HG03066 (cell line): ENCODE data around the gene ABI3BP.

ENCODE experiments used
- ATAC-seq: cut with Tn5 transposase; IDR thresholded peaks from one replicate; pipeline ENCODE4 v1.9.1; 2021; ENCODE audit warnings: low read depth; ENCODE audit not compliant: unreplicated experiment

ABI3BP gene

GRCh38 chr3:100745617-100746016 is 247.6 kb downstream of the ABI3BP start:
- no peak for ATAC-seq

DNA sequence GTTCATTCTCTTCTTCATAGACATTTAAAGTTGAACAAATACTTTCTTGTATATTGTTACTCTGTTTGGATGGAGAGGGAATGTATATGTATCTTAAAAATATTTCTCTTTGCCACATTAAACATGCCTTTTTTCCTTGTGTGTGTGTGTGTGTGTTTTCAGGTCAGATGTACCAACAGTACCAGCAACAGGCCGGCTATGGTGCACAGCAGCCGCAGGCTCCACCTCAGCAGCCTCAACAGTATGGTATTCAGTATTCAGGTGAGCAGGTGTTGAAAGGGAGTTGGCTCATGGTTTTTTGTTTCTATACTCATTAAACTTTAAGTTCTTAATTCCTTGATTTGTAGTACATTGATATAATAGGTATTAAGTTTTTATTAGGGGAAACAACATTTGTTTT is 248.6 kb downstream of the ABI3BP start:
- ATAC-seq, result no peak

GRCh38 chr3:100743535-100743934 is 249.7 kb downstream of the ABI3BP start:
- no peak for ATAC-seq

- ATAC-seq, result no peak
Measured at GRCh38 chr3:100740207-100740606, 253.0 kb downstream of the ABI3BP start.

GRCh38 chr3:100737334-100737733 is 255.9 kb downstream of the ABI3BP start:
- ATAC-seq, result no peak

DNA sequence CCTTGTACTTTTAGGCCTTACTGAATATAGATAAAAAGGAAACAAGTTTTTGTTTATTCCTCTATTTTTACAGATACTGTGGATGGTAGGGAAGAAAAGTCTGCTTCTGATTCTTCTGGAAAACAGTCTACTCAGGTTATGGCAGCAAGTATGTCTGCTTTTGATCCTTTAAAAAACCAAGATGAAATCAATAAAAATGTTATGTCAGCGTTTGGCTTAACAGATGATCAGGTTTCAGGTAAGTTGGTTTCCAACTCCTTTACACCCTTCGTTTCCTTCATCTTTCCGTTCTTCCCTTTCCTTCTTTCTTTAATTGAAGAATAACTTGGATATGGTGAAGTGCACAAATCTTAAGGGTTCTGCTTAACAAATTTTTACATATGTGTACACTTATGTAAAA is 260.8 kb downstream of the ABI3BP start:
- ATAC-seq, result no peak

DNA sequence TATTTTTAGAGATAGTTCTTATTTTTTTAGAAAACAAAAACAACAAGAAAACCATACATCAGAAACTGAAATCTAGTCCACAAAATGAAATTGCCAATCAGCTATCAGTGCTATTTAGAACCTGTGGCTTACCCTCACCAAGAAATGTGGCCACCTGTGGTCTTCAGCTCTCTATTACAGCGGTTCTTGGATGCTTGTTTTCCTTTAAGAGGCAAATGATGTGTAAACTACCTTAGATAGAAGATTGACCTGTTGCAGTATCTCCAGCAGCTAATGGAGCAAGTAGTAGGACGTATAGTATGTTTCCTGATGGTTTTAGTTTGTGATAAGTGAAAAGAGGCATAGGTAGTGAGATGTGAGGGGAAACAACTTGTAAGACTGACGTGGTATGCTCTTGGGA is 262.7 kb downstream of the ABI3BP start:
- no peak for ATAC-seq

DNA sequence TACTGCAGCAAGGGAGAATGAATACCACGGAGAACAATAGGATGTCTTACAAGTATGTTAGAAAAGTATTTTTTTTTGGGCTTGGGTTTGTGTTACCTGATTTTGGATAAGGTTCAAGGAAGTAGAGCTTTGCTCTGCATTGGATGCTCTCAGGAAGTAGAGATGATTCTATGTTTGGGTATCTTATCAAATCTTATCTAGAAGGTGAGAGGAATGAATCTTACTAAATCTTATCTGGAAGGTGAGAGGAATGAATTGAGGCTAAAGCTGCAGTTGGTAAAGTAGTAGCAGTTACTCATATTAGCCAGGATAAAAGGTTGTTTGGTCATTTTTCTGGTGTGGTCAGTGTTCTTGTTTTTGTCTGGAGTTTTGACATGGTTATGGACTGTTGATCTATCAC is 266.5 kb downstream of the ABI3BP start:
- no peak for ATAC-seq

DNA sequence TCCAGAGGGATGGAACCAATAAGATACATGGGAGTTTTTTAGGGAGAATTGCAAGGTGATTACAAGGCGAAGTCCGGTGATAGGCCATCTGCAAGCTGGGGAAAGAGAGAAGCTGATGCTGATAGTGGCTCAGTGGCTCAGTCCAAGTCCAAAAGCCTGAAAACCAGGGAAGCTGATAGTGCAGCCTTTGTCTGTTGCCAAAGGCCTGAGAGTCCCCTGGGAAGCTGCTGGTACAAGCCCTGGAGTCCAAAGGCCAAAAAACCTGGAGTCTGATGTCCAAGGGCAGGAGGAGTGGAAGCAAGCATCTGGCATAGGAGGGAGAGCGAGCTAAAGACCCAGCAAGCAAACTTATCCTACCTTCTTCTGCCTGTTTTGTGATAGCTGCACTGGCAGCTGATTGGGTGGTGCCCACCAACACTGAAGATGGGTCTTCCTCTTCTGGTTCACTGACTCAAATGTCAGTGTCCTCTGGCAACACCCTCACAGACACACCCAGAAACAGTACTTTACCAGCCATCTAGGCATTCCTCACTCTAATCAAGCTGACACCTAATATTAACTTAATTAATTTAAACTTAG is 267.2 kb downstream of the ABI3BP start:
- ATAC-seq, result no peak

GRCh38 chr3:100720426-100720825 is 272.8 kb downstream of the ABI3BP start:
- no peak for ATAC-seq

DNA sequence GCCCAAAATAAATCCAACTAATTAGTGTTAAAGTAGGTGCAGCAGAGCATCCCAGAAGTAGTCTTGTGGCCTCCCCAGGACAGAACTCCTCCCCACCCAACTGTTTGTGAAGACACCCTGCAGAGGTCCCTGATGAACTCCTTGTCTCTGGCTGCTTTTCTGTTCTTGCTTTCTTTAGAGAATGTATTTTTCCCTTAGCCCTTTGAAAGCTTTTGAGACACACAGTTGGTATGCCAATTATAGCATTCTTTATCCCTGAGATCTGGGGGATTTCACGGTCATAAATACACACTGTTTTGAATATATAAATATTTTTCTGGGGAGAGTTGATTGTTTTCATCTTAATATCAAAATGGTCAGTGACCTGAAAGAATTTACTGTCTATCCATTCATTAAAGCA is 274.1 kb downstream of the ABI3BP start:
- no peak for ATAC-seq

DNA sequence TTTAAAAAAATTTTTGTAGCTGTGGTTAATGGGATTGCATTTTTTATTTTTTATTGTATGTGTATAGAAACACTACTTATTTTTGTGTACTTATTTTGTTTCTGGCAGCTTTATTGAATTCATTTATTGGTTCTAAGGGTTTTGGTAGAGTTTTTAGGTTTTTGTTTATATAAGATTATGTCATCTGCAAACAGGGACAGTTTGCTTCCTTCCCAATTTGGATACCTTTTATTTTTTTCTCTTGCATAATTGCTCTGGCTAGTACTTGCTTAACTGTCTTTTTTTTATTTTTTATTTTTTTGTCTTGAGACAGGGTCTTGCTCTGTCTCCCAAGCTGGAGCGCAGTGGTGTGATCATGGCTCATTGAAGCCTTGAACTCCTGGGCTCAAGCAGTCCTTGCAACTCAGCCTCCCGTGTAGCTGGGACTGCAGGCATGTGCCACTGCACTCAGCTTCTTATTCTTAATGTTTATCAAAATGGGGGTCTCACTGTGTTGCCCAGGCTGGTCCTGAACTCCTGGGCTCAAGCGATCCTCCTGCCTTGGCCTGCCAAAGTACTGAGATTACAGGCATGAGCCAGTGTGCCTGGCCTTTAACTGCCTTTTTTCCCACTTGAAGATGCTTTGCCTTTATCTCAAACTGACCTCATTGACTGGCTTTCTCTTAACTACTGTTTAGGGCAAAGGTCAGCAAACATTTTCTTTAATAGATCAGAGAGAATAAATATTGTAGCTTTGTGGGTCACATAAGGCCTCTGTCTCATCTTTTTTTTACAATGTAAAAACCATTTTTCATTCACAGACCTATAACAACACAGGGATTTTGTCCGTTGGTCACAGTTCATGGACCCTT is 275.4 kb downstream of the ABI3BP start:
- ATAC-seq, result no peak

DNA sequence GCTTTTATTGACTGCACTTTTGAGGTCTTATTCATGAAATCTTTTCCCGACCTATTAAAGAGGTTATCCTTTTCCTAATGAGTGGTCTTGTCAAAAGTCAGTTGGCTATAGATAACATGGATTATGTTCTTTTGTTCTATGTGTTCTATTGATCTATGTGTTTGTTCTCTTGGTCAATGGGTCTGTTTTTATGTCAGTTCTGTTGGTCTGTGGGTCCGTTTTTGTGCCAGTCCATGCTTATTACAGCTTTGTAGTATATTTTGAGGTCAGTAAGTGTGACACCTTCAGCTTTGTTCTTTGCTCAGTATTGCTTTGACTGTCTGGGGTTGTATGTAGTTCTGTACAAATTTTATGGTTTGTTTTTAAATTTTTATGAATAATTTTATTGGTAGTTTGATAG is 276.2 kb downstream of the ABI3BP start:
- no peak for ATAC-seq

GRCh38 chr3:100715176-100715575 is 278.0 kb downstream of the ABI3BP start:
- ATAC-seq, result no peak

DNA sequence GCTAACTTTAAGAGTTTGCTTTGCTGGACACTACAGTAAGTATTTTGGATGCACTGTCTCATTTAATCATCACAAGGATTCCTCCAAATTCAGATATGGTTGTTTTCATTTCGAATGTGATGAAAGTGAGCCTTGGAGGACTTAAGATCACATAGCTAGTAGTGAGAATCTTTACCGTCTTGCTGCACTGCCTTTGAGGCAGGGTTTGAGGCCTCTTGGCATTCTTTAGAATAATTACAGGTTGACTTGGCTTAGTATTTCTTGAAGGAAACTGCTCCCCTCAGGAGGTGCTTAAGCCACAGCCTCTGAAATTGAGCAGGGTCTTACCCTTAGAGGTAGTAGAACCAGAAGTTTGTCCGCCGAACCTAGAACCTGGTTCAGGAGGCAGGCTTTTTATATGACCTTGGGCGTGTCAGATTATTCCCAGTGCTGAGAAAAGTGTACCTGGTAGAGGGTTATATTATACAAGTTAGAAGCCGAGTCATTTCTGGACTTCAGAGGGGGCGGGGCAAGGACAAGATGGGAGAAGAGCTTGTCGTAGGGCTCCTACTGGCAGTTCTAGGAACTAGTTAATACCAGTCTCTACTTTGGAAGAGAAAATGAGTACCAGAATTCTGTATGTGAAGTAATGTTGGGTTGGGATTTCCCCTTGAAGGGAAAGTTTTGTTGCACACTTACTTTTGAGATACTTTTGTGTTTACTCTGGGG is 282.8 kb downstream of the ABI3BP start:
- peak; percentile 36 for ATAC-seq

GRCh38 chr3:100709842-100710260 is 283.4 kb downstream of the ABI3BP start:
- ATAC-seq, result no peak

DNA sequence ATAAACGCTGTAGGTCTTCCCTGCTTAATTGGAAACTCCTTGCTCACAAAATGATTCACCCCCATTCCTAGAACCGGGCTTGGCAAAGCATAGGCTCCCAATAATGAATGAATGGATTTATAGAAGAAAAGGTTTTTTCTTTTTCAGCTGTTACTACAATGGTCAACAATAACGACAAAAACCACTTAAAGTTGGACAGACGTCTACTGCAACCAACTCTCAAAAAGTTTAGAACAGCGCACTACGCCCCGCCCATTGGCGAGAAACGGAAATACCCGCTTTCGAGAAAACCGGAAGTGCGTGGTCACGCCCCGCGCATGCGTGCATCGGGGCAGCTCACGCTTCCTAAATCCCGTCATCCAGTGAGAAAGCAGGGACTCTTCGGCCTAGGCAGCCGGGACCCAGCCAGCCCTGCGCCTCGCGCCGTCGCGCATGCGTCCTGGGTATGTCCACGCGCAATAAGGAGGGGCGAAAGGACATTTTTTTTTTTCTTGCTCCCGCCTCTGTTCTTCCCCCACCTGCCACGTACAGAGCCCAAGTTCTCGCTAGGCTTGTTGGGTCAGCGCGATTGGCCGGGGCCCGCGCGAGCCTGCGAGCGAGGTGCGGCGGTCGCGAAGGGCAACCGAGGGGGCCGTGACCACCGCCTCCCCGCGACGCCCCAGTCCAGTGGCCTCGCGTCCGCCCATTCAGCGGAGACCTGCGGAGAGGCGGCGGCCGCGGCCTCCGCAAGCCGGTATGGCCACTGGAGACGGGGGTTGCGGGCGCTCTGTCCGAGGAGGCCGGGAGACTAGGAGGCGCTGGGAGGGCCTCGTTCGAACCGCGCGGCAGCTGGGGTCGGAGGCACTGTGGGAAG is 284.0 kb downstream of the ABI3BP start, which contains the start of gene TFG:
TFG (plus strand) TSS at position 506 of the 853 bp plus-strand sequence. CDS start 4,192 bp downstream, outside the sequence.
- peak; percentile 92 for ATAC-seq

DNA sequence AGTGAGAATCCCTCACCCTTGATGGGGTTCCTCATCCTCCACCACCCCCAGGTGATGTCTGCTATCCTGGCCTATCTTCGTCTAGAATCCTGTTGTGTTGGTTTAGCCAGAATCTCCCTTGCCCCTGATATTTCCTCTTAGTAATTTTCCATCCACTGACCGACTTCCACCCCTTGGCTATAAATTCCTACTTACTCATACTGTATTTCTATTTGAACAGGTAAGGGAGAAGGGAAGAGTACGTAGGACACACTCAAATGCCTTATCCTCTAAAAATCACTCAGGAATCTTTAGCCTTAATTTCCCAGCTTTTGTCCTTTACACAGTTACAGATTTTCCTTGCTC is 284.6 kb downstream of the ABI3BP start:
- ATAC-seq, result no peak

- no peak for ATAC-seq
Measured at GRCh38 chr3:100706365-100706764, 286.9 kb downstream of the ABI3BP start.

DNA sequence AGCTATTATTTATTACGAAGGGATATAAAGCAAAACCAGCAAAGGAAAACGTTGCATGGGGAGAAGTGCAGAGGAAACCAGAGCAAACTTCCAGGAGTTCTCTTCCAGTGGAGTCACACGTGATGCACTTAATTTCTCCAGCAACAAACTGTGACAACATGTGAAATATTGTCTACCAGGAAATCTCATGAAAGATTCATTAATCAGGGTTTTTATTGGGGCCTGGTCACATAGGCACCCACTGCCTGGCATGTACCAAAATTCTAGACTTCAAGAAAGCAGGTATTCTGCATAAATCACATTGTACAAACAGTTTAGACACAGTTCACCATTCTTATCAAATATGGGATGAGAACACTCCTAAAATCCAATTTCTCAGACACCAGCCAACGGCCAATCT is 289.4 kb downstream of the ABI3BP start:
- no peak for ATAC-seq

DNA sequence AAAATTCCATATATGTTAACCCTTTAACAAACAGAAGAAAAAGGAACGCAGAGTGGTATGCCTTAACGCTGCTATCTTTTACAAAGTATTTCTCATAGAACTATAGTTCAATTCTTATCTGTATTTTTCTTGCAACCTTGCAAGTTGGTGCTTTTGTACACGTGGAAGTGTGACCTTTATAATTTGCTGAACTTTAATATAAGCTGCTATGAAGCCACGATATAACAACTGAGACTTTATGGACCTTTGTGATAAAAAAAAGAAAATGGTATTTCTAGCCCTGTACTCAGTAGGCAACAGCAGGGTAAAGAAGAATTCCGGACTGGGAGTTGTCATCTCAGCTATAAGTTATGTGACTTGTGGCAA is 290.3 kb downstream of the ABI3BP start:
- no peak for ATAC-seq
